DND-41 (cell line): ENCODE measurements around the gene QPCT.
A peak's percentile ranks its signal among the peaks of the same experiment; 100 is the strongest.

Source experiments
- ATAC-seq: fragments of 200-7000 bp; cut with Tn5 transposase; 3 replicates; pipeline ENCODE4 v1.9.1; 2021; ENCODE audit warnings: low read depth; ENCODE audit not compliant: insufficient read depth
- DNase-seq: peaks from one replicate; pipeline ENCODE4 v3.0.0-alpha.2; 2020
- H2AFZ ChIP-seq: 2 replicates; pipeline ENCODE4 v1.6.0; 2012; ENCODE audit warnings: low read depth, low read length
- H3K27ac ChIP-seq: 2 replicates; pipeline ENCODE4 v1.5.1; 2012; ENCODE audit warnings: low read length, inconsistent platforms
- H3K27me3 ChIP-seq: fragments of 200-600 bp; sonication (generic); 2 replicates; pipeline ENCODE4 v1.6.0; 2012; ENCODE audit warnings: low read length, mild to moderate bottlenecking, inconsistent platforms; ENCODE audit not compliant: insufficient read depth, poor library complexity
- H3K36me3 ChIP-seq: 2 replicates; pipeline ENCODE4 v1.5.1; 2012; ENCODE audit warnings: low read length, inconsistent platforms; ENCODE audit not compliant: insufficient read depth
- H3K4me1 ChIP-seq: 2 replicates; pipeline ENCODE4 v1.5.1; 2012; ENCODE audit warnings: mild to moderate bottlenecking, low read length; ENCODE audit not compliant: insufficient read depth
- H3K4me2 ChIP-seq: 2 replicates; pipeline ENCODE4 v1.6.0; 2012; ENCODE audit warnings: mild to moderate bottlenecking, moderate library complexity, low read length, inconsistent platforms; ENCODE audit not compliant: insufficient read depth
- H3K4me3 ChIP-seq, 2 experiments: fragments of 200-600 bp in 1 of 2; shearing (Covaris generic) in 1 of 2; 2 replicates each; pipeline ENCODE4 v1.5.1; 2012 to 2016; ENCODE audit warnings: inconsistent platforms in 2 of 2, low read length in 2 of 2, mild to moderate bottlenecking in 2 of 2, low read depth in 1 of 2, moderate library complexity in 1 of 2
- H3K79me2 ChIP-seq: 2 replicates; pipeline ENCODE4 v1.6.0; 2012; ENCODE audit warnings: low read length, inconsistent platforms; ENCODE audit not compliant: insufficient read depth
- H3K9ac ChIP-seq: 2 replicates; pipeline ENCODE4 v1.6.0; 2012; ENCODE audit warnings: low read depth, mild to moderate bottlenecking, inconsistent platforms, low read length, moderate library complexity
- H3K9me3 ChIP-seq: 2 replicates; pipeline ENCODE4 v1.5.1; 2012; ENCODE audit warnings: low read length, moderate library complexity, mild to moderate bottlenecking, inconsistent platforms; ENCODE audit not compliant: insufficient read depth, severe bottlenecking
- H4K20me1 ChIP-seq: 2 replicates; pipeline ENCODE4 v1.6.0; 2012; ENCODE audit warnings: low read length; ENCODE audit not compliant: insufficient read depth
- EZH2 ChIP-seq: IDR thresholded peaks from 3 replicates; pipeline ENCODE4 v1.6.1; 2012; ENCODE audit warnings: borderline replicate concordance, low read depth, mild to moderate bottlenecking, moderate library complexity, low read length, inconsistent platforms; ENCODE audit not compliant: severe bottlenecking
- TF ChIP-seq, protein P1 (sequence below): IDR thresholded peaks from 2 replicates; pipeline ENCODE4 v1.5.1; 2012; ENCODE audit warnings: borderline replicate concordance, low read length, moderate library complexity, mild to moderate bottlenecking; ENCODE audit not compliant: poor library complexity, severe bottlenecking; ENCODE audit errors: extremely low read depth

Gene QPCT

GRCh38 chr2:37375741-37376288 lies 31.4 kb downstream of the QPCT start:
- DNase-seq (no peak), ATAC-seq (peak; percentile 20; the same call in 2 of the 3 replicates)
- no peak overlapping the region for H3K4me3 ChIP-seq
- H3K9me3 ChIP-seq, result no peaks in the 10 kb centered on the region
- no peaks in the 10 kb centered on the region for H3K79me2 ChIP-seq
- no peak overlapping the region for H2AFZ ChIP-seq
- H3K36me3 ChIP-seq, result no peaks in the 10 kb centered on the region
- no peak overlapping the region for H3K27ac ChIP-seq
- H3K27me3 ChIP-seq, result peaks cover 38% of the 10 kb centered on the region
- H3K4me1 ChIP-seq, result peaks cover 14% of the 10 kb centered on the region
- no peaks in the 10 kb centered on the region for H4K20me1 ChIP-seq
- TF ChIP-seq EZH2, result no peak
- TF ChIP-seq, protein P1, sequence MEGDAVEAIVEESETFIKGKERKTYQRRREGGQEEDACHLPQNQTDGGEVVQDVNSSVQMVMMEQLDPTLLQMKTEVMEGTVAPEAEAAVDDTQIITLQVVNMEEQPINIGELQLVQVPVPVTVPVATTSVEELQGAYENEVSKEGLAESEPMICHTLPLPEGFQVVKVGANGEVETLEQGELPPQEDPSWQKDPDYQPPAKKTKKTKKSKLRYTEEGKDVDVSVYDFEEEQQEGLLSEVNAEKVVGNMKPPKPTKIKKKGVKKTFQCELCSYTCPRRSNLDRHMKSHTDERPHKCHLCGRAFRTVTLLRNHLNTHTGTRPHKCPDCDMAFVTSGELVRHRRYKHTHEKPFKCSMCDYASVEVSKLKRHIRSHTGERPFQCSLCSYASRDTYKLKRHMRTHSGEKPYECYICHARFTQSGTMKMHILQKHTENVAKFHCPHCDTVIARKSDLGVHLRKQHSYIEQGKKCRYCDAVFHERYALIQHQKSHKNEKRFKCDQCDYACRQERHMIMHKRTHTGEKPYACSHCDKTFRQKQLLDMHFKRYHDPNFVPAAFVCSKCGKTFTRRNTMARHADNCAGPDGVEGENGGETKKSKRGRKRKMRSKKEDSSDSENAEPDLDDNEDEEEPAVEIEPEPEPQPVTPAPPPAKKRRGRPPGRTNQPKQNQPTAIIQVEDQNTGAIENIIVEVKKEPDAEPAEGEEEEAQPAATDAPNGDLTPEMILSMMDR, result no peak
- peak overlapping the region; percentile 9; the same call in 1 of the 2 replicates for H3K4me2 ChIP-seq
- no peak overlapping the region for H3K9ac ChIP-seq

- Histone ChIP-seq H3K4me2 (peak overlapping the region; percentile 9; the same call in 1 of the 2 replicates), H3K27ac (no peak overlapping the region), H4K20me1 (no peaks in the 10 kb centered on the region), H3K4me3 (no peak overlapping the region), H3K27me3 (peaks cover 38% of the 10 kb centered on the region), H3K4me1 (peaks cover 14% of the 10 kb centered on the region), H3K9ac (no peak overlapping the region), H2AFZ (no peak overlapping the region), H3K36me3 (no peaks in the 10 kb centered on the region), H3K79me2 (no peaks in the 10 kb centered on the region), H3K9me3 (no peaks in the 10 kb centered on the region)
- TF ChIP-seq EZH2, result no peak
- peak; percentile 84 for ATAC-seq
- peak; percentile 32 for DNase-seq
These were observed 32.2 kb downstream of the QPCT start for GRCh38 chr2:37376421-37377186.

- no peak overlapping the region for H3K9ac ChIP-seq
- H2AFZ ChIP-seq, result no peak overlapping the region
- no peaks in the 10 kb centered on the region for H3K79me2 ChIP-seq
- ATAC-seq (peak; percentile 68), DNase-seq (no peak)
- no peaks in the 10 kb centered on the region for H3K9me3 ChIP-seq
- H3K4me1 ChIP-seq, result peaks cover 14% of the 10 kb centered on the region
- H4K20me1 ChIP-seq, result no peaks in the 10 kb centered on the region
- no peaks in the 10 kb centered on the region for H3K36me3 ChIP-seq
- H3K27me3 ChIP-seq, result peaks cover 38% of the 10 kb centered on the region
- no peak overlapping the region for H3K4me3 ChIP-seq
- TF ChIP-seq, protein P1, result no peak
- no peak for TF ChIP-seq EZH2
- H3K4me2 ChIP-seq, result peak overlapping the region; percentile 9; the same call in 1 of the 2 replicates
- no peak overlapping the region for H3K27ac ChIP-seq
These were observed 32.7 kb downstream of the QPCT start for GRCh38 chr2:37377187-37377532.

DNA sequence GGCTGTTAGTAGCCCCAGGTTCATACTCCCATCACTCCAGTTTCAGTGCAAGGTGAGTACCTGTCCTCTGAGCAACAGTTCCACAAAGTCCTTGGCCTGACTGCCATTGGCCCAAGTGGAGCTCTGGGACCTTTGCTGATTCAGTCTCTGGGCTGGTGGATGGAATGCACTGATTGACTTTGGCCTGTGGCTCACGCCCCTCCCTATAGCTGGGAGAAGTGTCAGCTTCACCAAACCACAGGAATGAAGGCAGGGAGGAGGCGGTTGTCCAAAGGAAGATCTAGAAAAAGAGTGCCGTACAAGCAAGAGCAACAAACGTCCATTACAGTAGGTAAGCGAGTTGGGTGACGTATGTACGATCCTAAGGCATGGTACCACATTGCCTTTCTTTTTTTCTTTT lies 34.0 kb downstream of the QPCT start:
- DNase-seq, result no peak
- H3K36me3 ChIP-seq, result no peaks in the 10 kb centered on the region
- no peaks in the 10 kb centered on the region for H4K20me1 ChIP-seq
- H3K4me1 ChIP-seq, result peaks cover 14% of the 10 kb centered on the region
- H3K4me2 ChIP-seq, result no peak overlapping the region
- no peaks in the 10 kb centered on the region for H3K9me3 ChIP-seq
- no peak overlapping the region for H3K4me3 ChIP-seq
- peaks cover 36% of the 10 kb centered on the region for H3K27me3 ChIP-seq
- H2AFZ ChIP-seq, result no peak overlapping the region
- ATAC-seq, result no peak
- TF ChIP-seq, protein P1, result no peak
- no peak for TF ChIP-seq EZH2
- H3K9ac ChIP-seq, result no peak overlapping the region
- no peak overlapping the region for H3K27ac ChIP-seq
- no peaks in the 10 kb centered on the region for H3K79me2 ChIP-seq
